Measurements from ENCODE around the gene FASTKD2. TPM values are rescaled to one million over a fixed set of nuclear protein-coding genes. Genes with fewer than 3 reads are reported as not detected.

Gene FASTKD2
- total and polyA plus RNA-seq, 2 of the 8 experiments (the other 6 are each of a cell fraction or from before 2014, with no cell fraction given): 35.7 to 38.5 TPM

DNA sequence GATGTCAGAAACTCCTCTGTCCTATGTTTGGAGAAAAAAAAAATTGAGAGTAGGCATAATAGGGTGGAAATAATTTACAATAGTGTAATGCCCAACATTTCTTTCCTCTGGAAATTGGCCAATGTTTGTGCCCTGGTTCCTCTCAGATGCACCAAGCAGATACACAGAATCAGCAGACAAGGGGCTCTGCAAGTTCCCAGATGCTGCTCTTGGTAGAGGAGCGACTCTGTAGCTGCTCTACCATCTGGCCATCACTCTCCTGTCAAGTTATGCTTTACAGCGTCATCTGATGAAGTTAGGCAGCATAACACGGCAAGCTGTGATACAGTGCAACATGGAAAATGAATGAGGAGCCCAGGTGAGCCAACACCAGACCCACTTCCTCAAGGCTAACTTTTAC, 48.8 kb upstream of the FASTKD2 start:
- no peak overlapping the region for H4K8ac ChIP-seq (ENCODE audit: extremely low read depth, insufficient read depth, low read length)
- TF ChIP-seq KDM4A (IDR thresholded peaks at IDR 0.05; ENCODE audit: low read depth, low read length, severe bottlenecking): no peak
- TF ChIP-seq JUND (IDR thresholded peaks at IDR 0.05; ENCODE audit: low read length): no peak
- no peak for TF ChIP-seq EZH2 (IDR thresholded peaks at IDR 0.05; ENCODE audit: low read depth, low read length, severe bottlenecking)
- TF ChIP-seq, protein P1, sequence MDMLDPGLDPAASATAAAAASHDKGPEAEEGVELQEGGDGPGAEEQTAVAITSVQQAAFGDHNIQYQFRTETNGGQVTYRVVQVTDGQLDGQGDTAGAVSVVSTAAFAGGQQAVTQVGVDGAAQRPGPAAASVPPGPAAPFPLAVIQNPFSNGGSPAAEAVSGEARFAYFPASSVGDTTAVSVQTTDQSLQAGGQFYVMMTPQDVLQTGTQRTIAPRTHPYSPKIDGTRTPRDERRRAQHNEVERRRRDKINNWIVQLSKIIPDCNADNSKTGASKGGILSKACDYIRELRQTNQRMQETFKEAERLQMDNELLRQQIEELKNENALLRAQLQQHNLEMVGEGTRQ (IDR thresholded peaks at IDR 0.05; ENCODE audit: low read length): no peak
- TF ChIP-seq BCL11A (IDR thresholded peaks at IDR 0.05; ENCODE audit: low read depth in 2 of 2, low read length in 2 of 2): no peak
- TF ChIP-seq SIX5 (IDR thresholded peaks at IDR 0.05; ENCODE audit: low read depth, low read length): no peak
- no peak for TF ChIP-seq RAD21 (IDR thresholded peaks at IDR 0.05 in 1 of 2, conservative IDR thresholded peaks at IDR 0.05 in 1 of 2; ENCODE audit: low read depth in 2 of 2, low read length in 2 of 2)
- no peak for TF ChIP-seq HDAC2 (IDR thresholded peaks at IDR 0.05; ENCODE audit: borderline replicate concordance in 1 of 2, low read depth in 2 of 2, low read length in 2 of 2)
- no peak for TF ChIP-seq JUN (IDR thresholded peaks at IDR 0.05; ENCODE audit: low read depth, low read length)
- no peak for TF ChIP-seq CHD2 (IDR thresholded peaks at IDR 0.05; ENCODE audit: low read length)
- TF ChIP-seq, protein P2, sequence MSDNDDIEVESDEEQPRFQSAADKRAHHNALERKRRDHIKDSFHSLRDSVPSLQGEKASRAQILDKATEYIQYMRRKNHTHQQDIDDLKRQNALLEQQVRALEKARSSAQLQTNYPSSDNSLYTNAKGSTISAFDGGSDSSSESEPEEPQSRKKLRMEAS (IDR thresholded peaks at IDR 0.05): no peak
- no peak for TF ChIP-seq BRCA1 (IDR thresholded peaks at IDR 0.05; ENCODE audit: low read depth, low read length)
- TF ChIP-seq MAFK (IDR thresholded peaks at IDR 0.05; ENCODE audit: low read depth, low read length): no peak

More for the DNA sequence above, 48.8 kb upstream of the FASTKD2 start:
- no peak overlapping the region for H2BK5ac ChIP-seq (ENCODE audit: low read depth, low read length)
- H3K9ac ChIP-seq (replicated peaks in 1 of 4; ENCODE audit: extremely low read depth in 1 of 4, low read depth in 3 of 4, low read length in 3 of 4): no peak overlapping the region
- H3K36me3 ChIP-seq (ENCODE audit: control insufficient read depth in 2 of 4, insufficient read depth in 4 of 4, low read length in 3 of 4): no peaks in the 10 kb centered on the region
- DNase-seq (ENCODE audit: low read depth in 1 of 2, low spot score in 2 of 2) (no peak), FAIRE-seq (no peak)
- no peaks in the 10 kb centered on the region for H4K20me1 ChIP-seq (replicated peaks in 1 of 2; ENCODE audit: control insufficient read depth in 1 of 2, insufficient read depth in 2 of 2, low read length in 2 of 2)
- H3K4me2 ChIP-seq (ENCODE audit: insufficient read depth in 1 of 2, low read depth in 2 of 2, low read length in 2 of 2): no peak overlapping the region
- no peak overlapping the region for H2AFZ ChIP-seq (ENCODE audit: low read length)
- POLR2A ChIA-PET (ENCODE audit: partially characterized antibody): no interaction called here
- no peak overlapping the region for H3K4ac ChIP-seq (replicated peaks; ENCODE audit: insufficient read length, low read depth, low read length)
- H3K79me2 ChIP-seq (ENCODE audit: control insufficient read depth in 1 of 2, insufficient read depth in 2 of 2, low read length in 2 of 2): no peaks in the 10 kb centered on the region
- H2BK12ac ChIP-seq (ENCODE audit: low read depth, low read length): no peak overlapping the region
- no peak overlapping the region for H3K27ac ChIP-seq (ENCODE audit: low read depth, low read length)
- no peak overlapping the region for H3K23ac ChIP-seq (ENCODE audit: insufficient read length)
- no peak overlapping the region for H2BK20ac ChIP-seq (ENCODE audit: low read length)
- no peak overlapping the region for H4K91ac ChIP-seq (replicated peaks; ENCODE audit: insufficient read length, low read length)
- CTCF ChIA-PET (ENCODE audit: partially characterized antibody): no interaction called here
- no peak overlapping the region for H3K56ac ChIP-seq (replicated peaks; ENCODE audit: insufficient read length, low read depth, low read length)
- no peak overlapping the region for H3K18ac ChIP-seq (ENCODE audit: extremely low read depth, low read length)
- peaks cover 0 to 2% (median 0%) of the 10 kb centered on the region in 4 experiments; a peak in 1 of 7 replicates for H3K27me3 ChIP-seq (replicated peaks in 1 of 4; ENCODE audit: control insufficient read depth in 3 of 4, extremely low read depth in 1 of 4, insufficient read depth in 3 of 4, low read length in 3 of 4)
- H2BK120ac ChIP-seq (replicated peaks; ENCODE audit: low read depth, low read length): no peak overlapping the region
- H3K79me1 ChIP-seq (ENCODE audit: low read depth, low read length): no peaks in the 10 kb centered on the region
- no peak overlapping the region for H2BK15ac ChIP-seq (ENCODE audit: low read length)
- no peaks in the 10 kb centered on the region for H3K23me2 ChIP-seq (ENCODE audit: low read depth, low read length)
- H3K4me1 ChIP-seq (replicated peaks in 1 of 4; ENCODE audit: control insufficient read depth in 3 of 4, insufficient read depth in 4 of 4, low read length in 3 of 4): peaks cover 0 to 3% (median under 1%) of the 10 kb centered on the region in 4 experiments; a peak in 3 of 7 replicates
- no peak overlapping the region for H2AK5ac ChIP-seq (ENCODE audit: low read depth, low read length)
- H3K14ac ChIP-seq (ENCODE audit: insufficient read length): no peak overlapping the region
- no peak overlapping the region for H3K4me3 ChIP-seq (ENCODE audit: extremely low read depth in 1 of 4, insufficient read depth in 2 of 4, low read depth in 3 of 4, low read length in 4 of 4)
- 100% methylated on average over 3 of the region's 3 CpGs; no CpG with 5 or more reads in 1 of the 2 experiments for WGBS, 2 experiments (ENCODE audit: extremely low coverage in 1 of 2, insufficient coverage in 1 of 2, insufficient read length in 1 of 2, insufficient replicate concordance in 2 of 2, low coverage in 1 of 2, low lambda C conversion rate in 2 of 2, missing lambda C conversion rate in 1 of 2)
- H3K9me3 ChIP-seq (ENCODE audit: insufficient read depth in 2 of 2, low read depth in 1 of 2, low read length in 1 of 2): 0 out of 4 replicates have a peak, but pooled peaks cover 0 to 2% of the 10 kb centered on the region in 2 experiments
- no peak overlapping the region for H4K5ac ChIP-seq (ENCODE audit: insufficient read length, low read depth, low read length)

Measured in H1 (cell line).